Measurements from ENCODE around the gene CHST15. TPM values are rescaled to one million over a fixed set of nuclear protein-coding genes. Genes with fewer than 3 reads are reported as not detected.

The CHST15 gene
- total and polyA plus RNA-seq, 2 of the 13 experiments (the other 11 are each of a cell fraction or from before 2014, with no cell fraction given) = 1.4 to 94.7 TPM

DNA sequence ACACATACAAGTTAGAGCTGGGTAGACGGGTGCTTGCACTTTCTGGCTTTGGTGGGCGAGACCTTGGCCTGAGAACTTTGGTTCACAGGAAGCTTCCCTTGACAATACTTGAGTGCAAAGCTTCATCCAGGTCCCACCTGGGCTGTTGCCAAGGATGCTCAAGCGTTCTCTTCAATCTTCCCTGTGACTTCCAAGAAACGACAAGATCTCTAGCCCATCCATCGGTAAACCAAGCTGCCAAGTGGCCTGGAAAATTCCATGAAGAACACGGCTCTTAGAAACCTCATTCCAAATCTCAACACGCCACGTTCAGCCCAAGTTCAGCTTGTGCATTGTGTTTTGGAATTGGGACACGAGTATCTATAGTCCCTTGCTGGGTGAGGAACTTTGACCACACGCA lies 84.7 kb downstream of the CHST15 start (continued):
- TF ChIP-seq, protein P1, sequence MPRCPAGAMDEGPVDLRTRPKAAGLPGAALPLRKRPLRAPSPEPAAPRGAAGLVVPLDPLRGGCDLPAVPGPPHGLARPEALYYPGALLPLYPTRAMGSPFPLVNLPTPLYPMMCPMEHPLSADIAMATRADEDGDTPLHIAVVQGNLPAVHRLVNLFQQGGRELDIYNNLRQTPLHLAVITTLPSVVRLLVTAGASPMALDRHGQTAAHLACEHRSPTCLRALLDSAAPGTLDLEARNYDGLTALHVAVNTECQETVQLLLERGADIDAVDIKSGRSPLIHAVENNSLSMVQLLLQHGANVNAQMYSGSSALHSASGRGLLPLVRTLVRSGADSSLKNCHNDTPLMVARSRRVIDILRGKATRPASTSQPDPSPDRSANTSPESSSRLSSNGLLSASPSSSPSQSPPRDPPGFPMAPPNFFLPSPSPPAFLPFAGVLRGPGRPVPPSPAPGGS (CRISPR knock-in tag; IDR thresholded peaks at IDR 0.05) = no peak
- no peak for TF ChIP-seq TMF1 (CRISPR knock-in tag; IDR thresholded peaks at IDR 0.05; ENCODE audit: low read depth)
- TF ChIP-seq ZNF792 (CRISPR knock-in tag; IDR thresholded peaks at IDR 0.05) = no peak
- TF ChIP-seq CREB1 (IDR thresholded peaks at IDR 0.05) = no peak
- TF ChIP-seq CREB1 (CRISPR knock-in tag; IDR thresholded peaks at IDR 0.05) = no peak
- TF ChIP-seq ZNF3 (CRISPR knock-in tag; IDR thresholded peaks at IDR 0.05) = no peak
- no peak for TF ChIP-seq FOXC1 (CRISPR knock-in tag; IDR thresholded peaks at IDR 0.05; ENCODE audit: borderline replicate concordance)

DNA sequence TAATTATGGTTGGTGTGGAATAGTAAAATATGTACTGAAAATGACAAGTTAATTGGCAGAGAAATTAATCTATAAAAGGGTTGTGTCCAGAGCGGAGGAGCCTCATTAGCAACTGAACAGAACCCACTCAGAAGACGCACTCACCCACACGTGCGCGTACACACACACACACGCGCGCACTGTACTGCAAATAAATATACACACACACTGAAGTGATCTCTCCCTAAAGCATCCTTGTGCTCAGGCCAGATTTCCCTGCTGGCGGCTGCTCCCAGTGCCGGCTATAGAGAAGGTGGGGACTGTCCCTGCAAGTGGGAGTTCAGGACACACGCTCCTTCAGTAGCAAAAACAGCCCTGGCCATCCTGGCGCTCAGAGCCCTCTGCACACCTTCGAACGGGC lies 85.2 kb downstream of the CHST15 start:
- Histone ChIP-seq H3K4me3 (replicated peaks in 1 of 3; ENCODE audit: insufficient read depth in 1 of 3, low read depth in 2 of 3, low read length in 3 of 3) (no peak overlapping the region), H3K27me3 (ENCODE audit: control insufficient read depth in 1 of 2, insufficient read depth in 2 of 2, low read length in 2 of 2) (no peaks in the 10 kb centered on the region), H3K9me3 (ENCODE audit: low read length) (no peaks in the 10 kb centered on the region), H3K36me3 (replicated peaks in 1 of 2; ENCODE audit: control insufficient read depth in 1 of 2, insufficient read depth in 2 of 2, low read length in 2 of 2) (peaks cover 29 to 62% of the 10 kb centered on the region in 2 experiments), H4K20me1 (ENCODE audit: insufficient read depth, low read length) (peaks cover 11% of the 10 kb centered on the region), H3K4me1 (ENCODE audit: insufficient read depth, low read length) (peaks cover 43% of the 10 kb centered on the region), H3K4me2 (ENCODE audit: low read depth, low read length) (no peak overlapping the region), H3K9ac (ENCODE audit: insufficient read depth, low read depth, low read length) (no peak overlapping the region), H2AFZ (ENCODE audit: low read length) (no peak overlapping the region), H3K79me2 (ENCODE audit: insufficient read depth, low read length) (no peaks in the 10 kb centered on the region), H3K27ac (ENCODE audit: extremely low read length, insufficient read depth, low read length) (no peak overlapping the region)
- intact Hi-C loops (cut with micrococcal nuclease; ENCODE audit: unreplicated experiment) (no loop called here), in situ Hi-C loops (cut with HindIII; ENCODE audit: extremely low pct_ligation_motif_present, low pct_unique_long_range_greater_than_20kb) (no loop called here)
- WGBS (ENCODE audit: low lambda C conversion rate) = 89% methylated on average over 12 of the region's 14 CpGs
- no peak for DNase-seq (ENCODE audit: low spot score)
- POLR2A ChIA-PET = no interaction called here
- no peak for TF ChIP-seq HOXA5 (CRISPR knock-in tag; IDR thresholded peaks at IDR 0.05)
- TF ChIP-seq MXI1 (IDR thresholded peaks at IDR 0.05; ENCODE audit: borderline replicate concordance, low read depth, low read length) = no peak
- TF ChIP-seq, protein P2, sequence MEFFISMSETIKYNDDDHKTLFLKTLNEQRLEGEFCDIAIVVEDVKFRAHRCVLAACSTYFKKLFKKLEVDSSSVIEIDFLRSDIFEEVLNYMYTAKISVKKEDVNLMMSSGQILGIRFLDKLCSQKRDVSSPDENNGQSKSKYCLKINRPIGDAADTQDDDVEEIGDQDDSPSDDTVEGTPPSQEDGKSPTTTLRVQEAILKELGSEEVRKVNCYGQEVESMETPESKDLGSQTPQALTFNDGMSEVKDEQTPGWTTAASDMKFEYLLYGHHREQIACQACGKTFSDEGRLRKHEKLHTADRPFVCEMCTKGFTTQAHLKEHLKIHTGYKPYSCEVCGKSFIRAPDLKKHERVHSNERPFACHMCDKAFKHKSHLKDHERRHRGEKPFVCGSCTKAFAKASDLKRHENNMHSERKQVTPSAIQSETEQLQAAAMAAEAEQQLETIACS (CRISPR knock-in tag; IDR thresholded peaks at IDR 0.05) = no peak
- TF ChIP-seq, protein P3, sequence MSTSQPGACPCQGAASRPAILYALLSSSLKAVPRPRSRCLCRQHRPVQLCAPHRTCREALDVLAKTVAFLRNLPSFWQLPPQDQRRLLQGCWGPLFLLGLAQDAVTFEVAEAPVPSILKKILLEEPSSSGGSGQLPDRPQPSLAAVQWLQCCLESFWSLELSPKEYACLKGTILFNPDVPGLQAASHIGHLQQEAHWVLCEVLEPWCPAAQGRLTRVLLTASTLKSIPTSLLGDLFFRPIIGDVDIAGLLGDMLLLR (CRISPR knock-in tag; IDR thresholded peaks at IDR 0.05) = no peak
- TF ChIP-seq STAT5B (CRISPR knock-in tag; IDR thresholded peaks at IDR 0.05) = no peak
- TF ChIP-seq GLI4 (CRISPR knock-in tag; IDR thresholded peaks at IDR 0.05; ENCODE audit: borderline replicate concordance) = no peak
- CTCF ChIA-PET (ENCODE audit: low intra/inter-chr PET ratio, low total read pairs) = no interaction called here
- no peak for ATAC-seq
- BruUV-seq (replicated peaks) = no TSS peak
- no peak for FAIRE-seq

Measured in HepG2 (cell line).